NCI-H2171 (cell line): ENCODE data around the gene SLC2A6.
A peak's percentile ranks its signal among the peaks of the same experiment; 100 is the strongest.
"Not testable (repeated sequence)": the region's sequence is repeated elsewhere in the genome, so short reads cannot be mapped to it uniquely, and the experiment has no call there.

ENCODE experiments used
- DNase-seq: peaks from one replicate; lab custom pipeline; 2025; lab: John Stamatoyannopoulos, UW

SLC2A6 gene

DNA sequence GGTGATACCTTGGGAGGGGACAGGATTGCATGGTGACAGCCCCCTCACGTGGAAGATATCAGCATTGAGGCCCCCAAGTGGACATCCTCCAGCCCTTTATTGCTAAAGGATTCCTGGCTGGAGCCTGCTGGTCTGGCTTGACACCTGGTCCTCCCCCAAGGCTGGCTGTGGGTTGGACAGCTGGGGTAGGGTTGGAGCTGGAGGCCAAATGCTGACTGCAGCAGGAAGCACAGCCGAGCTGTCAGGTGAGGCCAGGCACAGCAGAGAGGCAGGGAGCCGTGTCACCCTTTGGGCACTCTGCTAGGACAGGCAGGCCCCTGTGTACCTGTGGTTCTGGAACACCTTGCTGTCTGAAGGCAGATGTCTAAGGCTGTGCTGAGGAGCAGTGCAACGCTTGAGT lies 16.9 kb downstream of the SLC2A6 start:
- DNase-seq, result no peak

DNA sequence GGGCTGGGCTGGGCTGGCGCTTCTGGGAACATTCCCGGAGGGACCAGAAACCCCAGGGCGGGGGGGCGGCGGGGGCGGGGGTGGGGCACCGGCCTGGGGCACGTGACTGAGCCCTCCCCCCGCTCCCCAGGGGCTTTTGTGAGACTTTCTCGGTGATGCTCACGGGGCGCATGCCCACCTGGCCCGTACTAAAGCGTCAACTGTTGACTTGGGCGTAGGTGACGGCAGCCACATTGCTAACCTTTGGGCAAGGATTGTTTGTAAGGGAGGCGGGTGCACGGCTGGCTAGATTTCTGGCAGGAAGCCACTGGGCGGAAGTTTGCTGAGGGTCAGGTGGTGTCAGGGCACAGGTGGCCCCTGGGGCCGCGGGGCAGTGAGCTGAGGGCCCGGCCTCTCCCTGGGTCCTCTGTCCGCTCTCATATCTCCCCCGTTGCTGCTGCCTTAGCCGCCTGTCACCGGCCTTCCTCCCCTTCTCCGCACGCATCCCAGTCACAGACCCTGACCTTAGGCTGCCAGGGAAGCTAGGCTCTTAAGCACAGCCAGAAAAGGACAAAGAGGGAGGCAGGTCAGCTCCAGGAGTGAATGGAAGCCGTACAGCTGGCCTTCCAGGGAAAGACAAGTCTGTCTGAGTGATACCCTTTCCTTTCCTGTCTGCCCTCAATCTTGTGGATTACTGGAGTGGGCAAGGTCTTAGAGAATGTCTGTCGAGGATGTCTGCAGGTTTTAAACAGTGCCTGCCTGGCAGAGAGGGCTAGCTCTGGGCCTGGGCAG lies 18.3 kb downstream of the SLC2A6 start:
- peak; percentile 96 for DNase-seq

- peak; percentile 100 for DNase-seq
Observed at GRCh38 chr9:133459476-133460404, 19.2 kb downstream of the SLC2A6 start, which contains the start of gene CACFD1. Gene CACFD1, plus strand, starts transcription at chr9:133459978. Its CDS starts 89 bp downstream, at chr9:133460067.

DNA sequence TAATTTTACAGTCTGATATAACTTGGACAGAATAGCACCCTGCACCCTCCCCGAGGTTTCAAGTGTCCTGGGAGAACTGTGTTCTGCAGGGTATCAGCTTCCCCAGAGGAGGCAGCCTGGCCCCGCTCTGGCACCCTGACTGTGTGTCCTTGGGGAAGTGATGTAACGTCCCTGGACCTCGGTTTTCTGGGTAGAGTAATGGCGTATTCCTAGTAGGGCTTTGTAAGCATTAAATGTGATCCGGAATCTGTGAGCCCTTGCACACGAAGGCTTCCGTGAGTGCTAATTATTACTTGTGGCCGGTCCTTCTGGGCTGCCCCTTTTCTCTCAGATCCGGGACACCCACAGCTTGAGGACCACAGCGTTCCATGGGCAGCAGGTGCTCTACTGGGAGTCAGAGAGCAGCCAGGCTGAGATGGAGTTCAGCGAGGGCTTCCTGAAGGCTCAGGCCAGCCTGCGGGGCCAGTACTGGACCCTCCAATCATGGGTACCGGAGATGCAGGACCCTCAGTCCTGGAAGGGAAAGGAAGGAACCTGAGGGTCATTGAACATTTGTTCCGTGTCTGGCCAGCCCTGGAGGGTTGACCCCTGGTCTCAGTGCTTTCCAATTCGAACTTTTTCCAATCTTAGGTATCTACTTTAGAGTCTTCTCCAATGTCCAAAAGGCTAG lies 20.1 kb downstream of the SLC2A6 start:
- no peak for DNase-seq

GRCh38 chr9:133457748-133458147 lies 21.2 kb downstream of the SLC2A6 start:
- no peak for DNase-seq

- DNase-seq, result no peak
Observed at GRCh38 chr9:133457233-133457632, 21.7 kb downstream of the SLC2A6 start.

DNA sequence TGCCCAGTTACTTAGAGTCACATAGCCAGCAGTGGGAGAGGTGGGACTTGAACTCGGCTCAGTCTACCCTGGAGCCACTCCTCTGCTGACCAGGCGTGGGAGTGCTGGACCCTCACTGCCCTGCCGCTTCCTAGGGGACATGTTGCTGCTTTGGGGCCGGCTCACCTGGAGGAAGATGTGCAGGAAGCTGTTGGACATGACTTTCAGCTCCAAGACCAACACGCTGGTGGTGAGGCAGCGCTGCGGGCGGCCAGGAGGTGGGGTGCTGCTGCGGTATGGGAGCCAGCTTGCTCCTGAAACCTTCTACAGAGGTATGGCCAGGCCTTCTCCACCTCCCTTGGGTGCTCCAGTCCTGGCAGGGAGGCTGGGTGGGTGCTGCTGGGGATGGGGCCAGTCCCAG lies 22.5 kb downstream of the SLC2A6 start:
- DNase-seq, result no peak

- DNase-seq, result no peak
Observed at GRCh38 chr9:133455936-133456335, 23.0 kb downstream of the SLC2A6 start.

GRCh38 chr9:133454943-133455673 lies 23.8 kb downstream of the SLC2A6 start:
- no peak for DNase-seq

DNA sequence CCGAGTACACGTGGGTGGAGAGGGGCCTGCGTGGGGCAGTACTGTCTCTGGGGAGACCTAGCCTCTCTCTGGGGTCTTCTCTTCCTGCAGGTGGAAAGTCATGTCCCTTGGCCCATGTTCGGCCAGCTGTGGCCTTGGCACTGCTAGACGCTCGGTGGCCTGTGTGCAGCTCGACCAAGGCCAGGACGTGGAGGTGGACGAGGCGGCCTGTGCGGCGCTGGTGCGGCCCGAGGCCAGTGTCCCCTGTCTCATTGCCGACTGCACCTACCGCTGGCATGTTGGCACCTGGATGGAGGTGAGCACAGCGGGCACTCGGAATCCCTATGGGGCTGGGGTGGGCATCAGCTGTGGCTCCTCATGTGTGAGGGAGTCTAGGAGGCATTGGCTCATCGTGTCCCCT lies 24.6 kb downstream of the SLC2A6 start:
- no peak for DNase-seq

GRCh38 chr9:133453651-133454050 lies 25.2 kb downstream of the SLC2A6 start:
- DNase-seq, result no peak

DNA sequence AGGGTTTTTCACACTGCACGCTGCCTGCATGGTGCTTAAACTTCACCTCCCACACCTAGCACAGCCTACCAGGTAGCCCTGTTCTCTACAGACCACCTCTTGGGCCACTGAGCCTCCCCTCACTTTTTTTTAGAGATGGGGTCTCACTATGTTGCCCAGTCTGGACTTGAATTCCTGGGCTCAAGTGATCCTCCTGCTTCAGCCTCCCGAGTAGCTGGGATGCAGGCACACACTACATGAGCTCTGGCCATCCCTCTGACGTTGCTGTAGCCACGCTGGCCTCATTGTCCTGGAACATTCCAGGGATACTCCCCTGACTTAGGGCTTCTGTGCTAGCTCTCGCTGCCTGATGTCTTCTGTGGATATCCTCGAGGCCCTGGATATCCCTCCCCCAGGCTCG lies 26.3 kb downstream of the SLC2A6 start:
- no peak for DNase-seq

- not testable (repeated sequence) for DNase-seq
Observed at GRCh38 chr9:133451865-133452264, 27.0 kb downstream of the SLC2A6 start.

- peak; percentile 58 for DNase-seq
Observed at GRCh38 chr9:133449760-133450159, 29.1 kb downstream of the SLC2A6 start.

DNA sequence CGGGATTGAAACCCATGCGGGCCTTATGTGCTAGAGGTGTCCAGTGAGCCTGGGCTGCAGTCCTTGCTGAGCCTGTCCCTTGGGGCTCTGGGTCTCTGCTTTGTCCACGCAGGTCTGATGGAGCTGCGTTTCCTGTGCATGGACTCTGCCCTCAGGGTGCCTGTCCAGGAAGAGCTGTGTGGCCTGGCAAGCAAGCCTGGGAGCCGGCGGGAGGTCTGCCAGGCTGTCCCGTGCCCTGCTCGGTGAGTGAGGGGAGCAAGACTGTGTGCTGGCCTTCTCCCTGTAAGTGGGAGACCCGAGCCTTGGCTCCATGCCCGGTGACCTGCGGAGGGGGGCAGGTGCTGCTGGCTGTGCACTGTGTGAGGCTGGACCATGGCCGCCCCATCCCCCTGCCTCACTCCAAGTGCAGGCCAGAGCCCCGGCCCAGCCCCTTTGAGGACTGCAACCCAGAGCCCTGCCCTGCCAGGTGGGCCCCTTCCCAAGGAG lies 30.4 kb downstream of the SLC2A6 start:
- no peak for DNase-seq

- no peak for DNase-seq
Observed at GRCh38 chr9:133445293-133445969, 33.5 kb downstream of the SLC2A6 start.

DNA sequence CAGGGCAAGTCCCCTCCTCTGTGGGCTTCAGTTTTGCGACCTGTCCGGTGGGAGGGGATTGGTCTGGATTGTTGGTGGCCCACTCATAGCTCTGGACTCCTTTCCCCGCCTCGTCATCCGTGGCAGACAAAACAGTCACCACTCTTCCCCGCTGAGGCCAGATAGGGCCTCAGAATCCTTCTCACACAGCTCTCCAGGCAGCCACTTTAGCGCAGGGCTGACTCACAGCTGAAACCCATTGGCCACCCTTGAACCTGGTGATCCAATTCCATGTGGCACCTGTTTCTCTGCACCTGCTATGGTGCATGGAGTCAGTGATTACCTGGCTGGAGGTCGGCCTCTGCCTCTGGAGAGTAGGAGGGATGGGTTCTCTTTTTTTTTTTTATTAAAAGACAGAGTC lies 34.9 kb downstream of the SLC2A6 start:
- DNase-seq, result no peak

DNA sequence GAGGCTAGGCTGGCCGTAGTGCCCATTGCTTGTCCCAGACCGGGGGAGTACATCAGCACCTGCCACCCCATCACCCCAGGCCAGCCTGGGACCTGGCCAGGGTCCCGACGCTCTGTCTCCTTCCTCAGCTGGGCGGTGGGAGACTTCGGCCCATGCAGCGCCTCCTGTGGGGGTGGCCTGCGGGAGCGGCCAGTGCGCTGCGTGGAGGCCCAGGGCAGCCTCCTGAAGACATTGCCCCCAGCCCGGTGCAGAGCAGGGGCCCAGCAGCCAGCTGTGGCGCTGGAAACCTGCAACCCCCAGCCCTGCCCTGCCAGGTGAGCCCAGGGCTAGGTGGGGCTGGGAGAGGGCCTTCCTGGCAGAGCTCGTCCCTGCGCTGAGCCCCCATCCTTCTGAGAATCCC lies 35.7 kb downstream of the SLC2A6 start:
- no peak for DNase-seq

DNA sequence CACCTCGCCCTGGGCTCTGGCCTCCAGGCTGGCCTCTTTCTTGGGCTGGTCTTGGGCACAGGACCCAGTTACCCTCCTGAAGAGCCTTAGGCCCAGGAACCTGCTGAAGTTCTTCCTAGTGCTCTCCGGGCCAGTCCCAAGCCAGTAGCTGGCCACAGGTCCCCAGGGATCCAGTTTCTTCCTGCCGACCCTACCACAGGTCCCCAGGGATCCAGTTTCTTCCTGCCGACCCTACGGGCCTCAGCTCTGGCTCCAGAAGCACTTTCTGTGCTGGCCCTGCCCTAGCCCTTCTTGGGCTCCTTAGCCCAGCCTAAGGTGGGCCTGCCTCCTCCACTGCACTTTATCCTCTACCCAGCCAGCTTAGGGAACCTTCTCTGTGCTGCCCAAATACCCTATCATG lies 37.3 kb downstream of the SLC2A6 start:
- no peak for DNase-seq

GRCh38 chr9:133440874-133441273 lies 38.0 kb downstream of the SLC2A6 start:
- no peak for DNase-seq

GRCh38 chr9:133439337-133439736 lies 39.6 kb downstream of the SLC2A6 start:
- DNase-seq, result no peak
